ENCODE measurements around the gene SAE1. TPM values are rescaled to one million over a fixed set of nuclear protein-coding genes. Genes with fewer than 3 reads are reported as not detected.

SAE1 gene
- total and polyA plus RNA-seq, 2 experiments from 2014 or later = 115 to 236 TPM

DNA sequence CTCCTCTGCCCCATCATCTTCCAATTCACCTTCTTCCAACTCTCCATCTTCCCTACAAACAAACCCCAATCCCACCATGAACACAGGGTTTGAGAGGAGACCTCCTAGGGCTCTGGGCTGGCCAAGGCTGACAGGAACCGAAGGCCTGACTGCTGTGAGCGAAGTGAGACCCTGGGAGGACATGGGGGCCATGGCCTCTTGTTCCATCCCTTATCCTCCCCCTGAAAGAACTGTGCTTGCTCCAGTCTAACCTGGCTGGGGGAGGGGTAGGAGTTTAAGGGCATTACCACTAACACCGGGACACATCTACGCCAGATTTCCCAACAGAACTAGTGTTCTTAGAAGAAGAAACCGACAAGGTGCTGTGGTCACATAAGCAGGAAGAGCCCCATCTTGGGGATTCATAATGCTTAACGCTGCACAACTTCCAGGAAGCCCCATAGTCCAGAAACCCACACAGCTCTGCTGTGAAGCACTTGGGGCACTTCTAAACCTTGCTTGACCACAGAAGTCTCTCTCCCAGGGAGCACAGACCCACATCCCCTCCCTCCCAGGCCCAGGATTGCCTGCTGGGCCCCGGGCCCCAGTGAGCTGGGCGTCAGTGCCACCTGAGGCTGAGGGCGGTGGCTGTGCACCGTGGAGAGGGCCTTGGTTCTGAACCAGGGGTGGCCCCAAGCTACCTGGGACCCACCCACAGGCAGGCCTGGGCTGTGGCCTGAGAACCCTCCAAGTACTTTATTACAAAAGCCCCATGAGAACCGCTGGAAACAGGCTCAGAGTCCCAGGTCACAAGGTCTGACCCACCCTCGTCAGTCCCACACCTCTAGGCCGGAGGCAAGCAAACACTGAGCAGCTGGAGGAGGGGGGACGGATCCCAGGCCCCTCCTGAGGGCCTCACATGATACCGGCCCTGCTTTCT is 35.8 kb upstream of the SAE1 start:
- H3K36me3 ChIP-seq (ENCODE audit: insufficient read depth) = peaks cover 11% of the 10 kb centered on the region
- H3K9me2 ChIP-seq (ENCODE audit: insufficient read depth) = no peaks in the 10 kb centered on the region
- TF ChIP-seq, protein P1, sequence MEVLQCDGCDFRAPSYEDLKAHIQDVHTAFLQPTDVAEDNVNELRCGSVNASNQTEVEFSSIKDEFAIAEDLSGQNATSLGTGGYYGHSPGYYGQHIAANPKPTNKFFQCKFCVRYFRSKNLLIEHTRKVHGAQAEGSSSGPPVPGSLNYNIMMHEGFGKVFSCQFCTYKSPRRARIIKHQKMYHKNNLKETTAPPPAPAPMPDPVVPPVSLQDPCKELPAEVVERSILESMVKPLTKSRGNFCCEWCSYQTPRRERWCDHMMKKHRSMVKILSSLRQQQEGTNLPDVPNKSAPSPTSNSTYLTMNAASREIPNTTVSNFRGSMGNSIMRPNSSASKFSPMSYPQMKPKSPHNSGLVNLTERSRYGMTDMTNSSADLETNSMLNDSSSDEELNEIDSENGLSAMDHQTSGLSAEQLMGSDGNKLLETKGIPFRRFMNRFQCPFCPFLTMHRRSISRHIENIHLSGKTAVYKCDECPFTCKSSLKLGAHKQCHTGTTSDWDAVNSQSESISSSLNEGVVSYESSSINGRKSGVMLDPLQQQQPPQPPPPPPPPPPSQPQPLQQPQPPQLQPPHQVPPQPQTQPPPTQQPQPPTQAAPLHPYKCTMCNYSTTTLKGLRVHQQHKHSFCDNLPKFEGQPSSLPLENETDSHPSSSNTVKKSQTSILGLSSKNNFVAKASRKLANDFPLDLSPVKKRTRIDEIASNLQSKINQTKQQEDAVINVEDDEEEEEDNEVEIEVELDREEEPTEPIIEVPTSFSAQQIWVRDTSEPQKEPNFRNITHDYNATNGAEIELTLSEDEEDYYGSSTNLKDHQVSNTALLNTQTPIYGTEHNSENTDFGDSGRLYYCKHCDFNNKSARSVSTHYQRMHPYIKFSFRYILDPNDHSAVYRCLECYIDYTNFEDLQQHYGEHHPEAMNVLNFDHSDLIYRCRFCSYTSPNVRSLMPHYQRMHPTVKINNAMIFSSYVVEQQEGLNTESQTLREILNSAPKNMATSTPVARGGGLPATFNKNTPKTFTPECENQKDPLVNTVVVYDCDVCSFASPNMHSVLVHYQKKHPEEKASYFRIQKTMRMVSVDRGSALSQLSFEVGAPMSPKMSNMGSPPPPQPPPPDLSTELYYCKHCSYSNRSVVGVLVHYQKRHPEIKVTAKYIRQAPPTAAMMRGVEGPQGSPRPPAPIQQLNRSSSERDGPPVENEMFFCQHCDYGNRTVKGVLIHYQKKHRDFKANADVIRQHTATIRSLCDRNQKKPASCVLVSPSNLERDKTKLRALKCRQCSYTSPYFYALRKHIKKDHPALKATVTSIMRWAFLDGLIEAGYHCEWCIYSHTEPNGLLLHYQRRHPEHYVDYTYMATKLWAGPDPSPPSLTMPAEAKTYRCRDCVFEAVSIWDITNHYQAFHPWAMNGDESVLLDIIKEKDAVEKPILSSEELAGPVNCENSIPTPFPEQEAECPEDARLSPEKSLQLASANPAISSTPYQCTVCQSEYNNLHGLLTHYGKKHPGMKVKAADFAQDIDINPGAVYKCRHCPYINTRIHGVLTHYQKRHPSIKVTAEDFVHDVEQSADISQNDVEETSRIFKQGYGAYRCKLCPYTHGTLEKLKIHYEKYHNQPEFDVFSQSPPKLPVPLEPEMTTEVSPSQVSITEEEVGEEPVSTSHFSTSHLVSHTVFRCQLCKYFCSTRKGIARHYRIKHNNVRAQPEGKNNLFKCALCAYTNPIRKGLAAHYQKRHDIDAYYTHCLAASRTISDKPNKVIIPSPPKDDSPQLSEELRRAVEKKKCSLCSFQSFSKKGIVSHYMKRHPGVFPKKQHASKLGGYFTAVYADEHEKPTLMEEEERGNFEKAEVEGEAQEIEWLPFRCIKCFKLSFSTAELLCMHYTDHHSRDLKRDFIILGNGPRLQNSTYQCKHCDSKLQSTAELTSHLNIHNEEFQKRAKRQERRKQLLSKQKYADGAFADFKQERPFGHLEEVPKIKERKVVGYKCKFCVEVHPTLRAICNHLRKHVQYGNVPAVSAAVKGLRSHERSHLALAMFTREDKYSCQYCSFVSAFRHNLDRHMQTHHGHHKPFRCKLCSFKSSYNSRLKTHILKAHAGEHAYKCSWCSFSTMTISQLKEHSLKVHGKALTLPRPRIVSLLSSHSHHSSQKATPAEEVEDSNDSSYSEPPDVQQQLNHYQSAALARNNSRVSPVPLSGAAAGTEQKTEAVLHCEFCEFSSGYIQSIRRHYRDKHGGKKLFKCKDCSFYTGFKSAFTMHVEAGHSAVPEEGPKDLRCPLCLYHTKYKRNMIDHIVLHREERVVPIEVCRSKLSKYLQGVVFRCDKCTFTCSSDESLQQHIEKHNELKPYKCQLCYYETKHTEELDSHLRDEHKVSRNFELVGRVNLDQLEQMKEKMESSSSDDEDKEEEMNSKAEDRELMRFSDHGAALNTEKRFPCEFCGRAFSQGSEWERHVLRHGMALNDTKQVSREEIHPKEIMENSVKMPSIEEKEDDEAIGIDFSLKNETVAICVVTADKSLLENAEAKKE (CRISPR knock-in tag; IDR thresholded peaks at IDR 0.05) = no peak
- TF ChIP-seq EZH2phosphoT487 (IDR thresholded peaks at IDR 0.05; ENCODE audit: unreplicated experiment) (no peak), NANOG (IDR thresholded peaks at IDR 0.05; ENCODE audit: borderline replicate concordance) (no peak), EZH2 (IDR thresholded peaks at IDR 0.05; ENCODE audit: low read depth, unreplicated experiment) (no peak), CREB1 (CRISPR knock-in tag; IDR thresholded peaks at IDR 0.05; ENCODE audit: low read depth) (no peak), ZNF114 (CRISPR knock-in tag; IDR thresholded peaks at IDR 0.05) (no peak), POLR2AphosphoS5 (IDR thresholded peaks at IDR 0.05; ENCODE audit: low read depth) (no peak), JUNB (IDR thresholded peaks at IDR 0.05; ENCODE audit: unreplicated experiment) (no peak), STAT1 (IDR thresholded peaks at IDR 0.05; ENCODE audit: unreplicated experiment) (no peak), ZNF331 (CRISPR knock-in tag; IDR thresholded peaks at IDR 0.05; ENCODE audit: low read depth) (no peak)
- TF ChIP-seq, protein P2, sequence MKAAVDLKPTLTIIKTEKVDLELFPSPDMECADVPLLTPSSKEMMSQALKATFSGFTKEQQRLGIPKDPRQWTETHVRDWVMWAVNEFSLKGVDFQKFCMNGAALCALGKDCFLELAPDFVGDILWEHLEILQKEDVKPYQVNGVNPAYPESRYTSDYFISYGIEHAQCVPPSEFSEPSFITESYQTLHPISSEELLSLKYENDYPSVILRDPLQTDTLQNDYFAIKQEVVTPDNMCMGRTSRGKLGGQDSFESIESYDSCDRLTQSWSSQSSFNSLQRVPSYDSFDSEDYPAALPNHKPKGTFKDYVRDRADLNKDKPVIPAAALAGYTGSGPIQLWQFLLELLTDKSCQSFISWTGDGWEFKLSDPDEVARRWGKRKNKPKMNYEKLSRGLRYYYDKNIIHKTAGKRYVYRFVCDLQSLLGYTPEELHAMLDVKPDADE (IDR thresholded peaks at IDR 0.05) = no peak
- TF ChIP-seq, protein P3, sequence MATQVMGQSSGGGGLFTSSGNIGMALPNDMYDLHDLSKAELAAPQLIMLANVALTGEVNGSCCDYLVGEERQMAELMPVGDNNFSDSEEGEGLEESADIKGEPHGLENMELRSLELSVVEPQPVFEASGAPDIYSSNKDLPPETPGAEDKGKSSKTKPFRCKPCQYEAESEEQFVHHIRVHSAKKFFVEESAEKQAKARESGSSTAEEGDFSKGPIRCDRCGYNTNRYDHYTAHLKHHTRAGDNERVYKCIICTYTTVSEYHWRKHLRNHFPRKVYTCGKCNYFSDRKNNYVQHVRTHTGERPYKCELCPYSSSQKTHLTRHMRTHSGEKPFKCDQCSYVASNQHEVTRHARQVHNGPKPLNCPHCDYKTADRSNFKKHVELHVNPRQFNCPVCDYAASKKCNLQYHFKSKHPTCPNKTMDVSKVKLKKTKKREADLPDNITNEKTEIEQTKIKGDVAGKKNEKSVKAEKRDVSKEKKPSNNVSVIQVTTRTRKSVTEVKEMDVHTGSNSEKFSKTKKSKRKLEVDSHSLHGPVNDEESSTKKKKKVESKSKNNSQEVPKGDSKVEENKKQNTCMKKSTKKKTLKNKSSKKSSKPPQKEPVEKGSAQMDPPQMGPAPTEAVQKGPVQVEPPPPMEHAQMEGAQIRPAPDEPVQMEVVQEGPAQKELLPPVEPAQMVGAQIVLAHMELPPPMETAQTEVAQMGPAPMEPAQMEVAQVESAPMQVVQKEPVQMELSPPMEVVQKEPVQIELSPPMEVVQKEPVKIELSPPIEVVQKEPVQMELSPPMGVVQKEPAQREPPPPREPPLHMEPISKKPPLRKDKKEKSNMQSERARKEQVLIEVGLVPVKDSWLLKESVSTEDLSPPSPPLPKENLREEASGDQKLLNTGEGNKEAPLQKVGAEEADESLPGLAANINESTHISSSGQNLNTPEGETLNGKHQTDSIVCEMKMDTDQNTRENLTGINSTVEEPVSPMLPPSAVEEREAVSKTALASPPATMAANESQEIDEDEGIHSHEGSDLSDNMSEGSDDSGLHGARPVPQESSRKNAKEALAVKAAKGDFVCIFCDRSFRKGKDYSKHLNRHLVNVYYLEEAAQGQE (IDR thresholded peaks at IDR 0.05; ENCODE audit: unreplicated experiment) = no peak
- TF ChIP-seq, protein P4, sequence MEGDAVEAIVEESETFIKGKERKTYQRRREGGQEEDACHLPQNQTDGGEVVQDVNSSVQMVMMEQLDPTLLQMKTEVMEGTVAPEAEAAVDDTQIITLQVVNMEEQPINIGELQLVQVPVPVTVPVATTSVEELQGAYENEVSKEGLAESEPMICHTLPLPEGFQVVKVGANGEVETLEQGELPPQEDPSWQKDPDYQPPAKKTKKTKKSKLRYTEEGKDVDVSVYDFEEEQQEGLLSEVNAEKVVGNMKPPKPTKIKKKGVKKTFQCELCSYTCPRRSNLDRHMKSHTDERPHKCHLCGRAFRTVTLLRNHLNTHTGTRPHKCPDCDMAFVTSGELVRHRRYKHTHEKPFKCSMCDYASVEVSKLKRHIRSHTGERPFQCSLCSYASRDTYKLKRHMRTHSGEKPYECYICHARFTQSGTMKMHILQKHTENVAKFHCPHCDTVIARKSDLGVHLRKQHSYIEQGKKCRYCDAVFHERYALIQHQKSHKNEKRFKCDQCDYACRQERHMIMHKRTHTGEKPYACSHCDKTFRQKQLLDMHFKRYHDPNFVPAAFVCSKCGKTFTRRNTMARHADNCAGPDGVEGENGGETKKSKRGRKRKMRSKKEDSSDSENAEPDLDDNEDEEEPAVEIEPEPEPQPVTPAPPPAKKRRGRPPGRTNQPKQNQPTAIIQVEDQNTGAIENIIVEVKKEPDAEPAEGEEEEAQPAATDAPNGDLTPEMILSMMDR (conservative IDR thresholded peaks at IDR 0.05; ENCODE audit: low read depth in 2 of 2) = no peak
- no peak overlapping the region; the same call in 2 of the 3 replicates for H3K4me3 Mint-ChIP-seq
- no peaks in the 10 kb centered on the region for H3K9me3 Mint-ChIP-seq
- no peak overlapping the region for H3K4me2 ChIP-seq
- DNase-seq (ENCODE audit: low spot score) = no peak
- H3K4me1 Mint-ChIP-seq = peaks cover 47% of the 10 kb centered on the region
- H2AFZ ChIP-seq = no peak overlapping the region
- peaks cover 30% of the 10 kb centered on the region for H3K4me1 ChIP-seq (ENCODE audit: insufficient read depth)
- peaks cover 81% of the 10 kb centered on the region for H3K79me2 ChIP-seq (replicated peaks; ENCODE audit: insufficient read depth)
- peak overlapping the region; percentile 85 for H3K27ac ChIP-seq (ENCODE audit: low read depth)
- peaks cover 7% of the 10 kb centered on the region for H3K27me3 Mint-ChIP-seq (ENCODE audit: insufficient read depth, low read depth, poor library complexity)
- H3F3A ChIP-seq (replicated peaks; ENCODE audit: low read depth) = peaks cover 28% of the 10 kb centered on the region
- no peaks in the 10 kb centered on the region for H3K27me3 ChIP-seq (ENCODE audit: insufficient read depth)
- no peak; the same call in 2 of the 3 replicates for ATAC-seq
- H3K36me3 Mint-ChIP-seq (ENCODE audit: low read depth) = peaks cover 58% of the 10 kb centered on the region
- H3K4me3 ChIP-seq = no peak overlapping the region
- H3K27ac Mint-ChIP-seq = peak overlapping the region; percentile 68
- H4K20me1 ChIP-seq (replicated peaks; ENCODE audit: insufficient read depth) = peaks cover 39% of the 10 kb centered on the region

All from GM23338 (cell line).